GM19455 (cell line): ENCODE results near the gene B9D2.

Experiments used
- ATAC-seq: cut with Tn5 transposase; IDR thresholded peaks from one replicate; pipeline ENCODE4 v1.9.1; 2021; ENCODE audit not compliant: unreplicated experiment

Gene B9D2

DNA sequence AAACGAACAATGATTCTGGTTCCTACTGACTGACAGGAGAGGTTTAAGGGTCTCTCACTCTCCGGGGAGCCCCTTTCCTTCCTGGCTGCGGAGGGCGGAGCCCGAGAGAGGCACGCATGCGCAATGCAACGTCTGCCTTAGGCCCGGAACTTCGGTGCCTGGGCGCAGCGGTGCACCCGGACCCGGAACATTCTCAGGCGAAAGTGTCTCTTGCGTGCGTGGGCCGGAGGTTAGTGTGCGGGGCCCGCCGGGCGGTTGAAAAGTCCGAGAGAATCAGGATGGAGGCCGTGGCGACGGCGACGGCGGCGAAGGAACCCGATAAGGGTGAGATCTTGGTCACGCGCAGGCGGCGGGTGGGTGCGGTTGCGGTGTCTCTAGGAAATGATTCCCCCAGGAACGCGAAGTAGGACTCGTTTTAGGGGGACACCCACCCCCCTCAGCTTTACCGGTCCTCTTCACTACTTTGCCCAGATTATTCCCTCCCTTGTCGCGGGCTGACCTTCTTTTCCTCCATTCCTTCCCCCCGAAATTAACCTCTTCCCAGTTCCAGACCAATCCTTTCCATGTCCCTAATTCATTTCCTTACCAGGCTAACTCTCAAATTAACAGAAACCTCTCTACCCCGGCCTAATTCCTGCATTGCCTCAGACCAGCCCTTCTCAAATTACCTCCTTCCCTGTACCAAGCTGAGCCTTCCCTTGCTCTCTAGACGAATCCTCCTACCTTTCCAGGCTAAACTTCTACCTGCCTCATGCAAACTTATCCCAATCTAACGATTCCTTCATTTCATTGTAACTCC is 53.7 kb downstream of the B9D2 start, which contains the start of gene CCDC97:
CCDC97 (plus strand) TSS at position 140 of the 799 bp plus-strand sequence; CDS start at position 279, 139 bp downstream.
- ATAC-seq: peak; percentile 64

DNA sequence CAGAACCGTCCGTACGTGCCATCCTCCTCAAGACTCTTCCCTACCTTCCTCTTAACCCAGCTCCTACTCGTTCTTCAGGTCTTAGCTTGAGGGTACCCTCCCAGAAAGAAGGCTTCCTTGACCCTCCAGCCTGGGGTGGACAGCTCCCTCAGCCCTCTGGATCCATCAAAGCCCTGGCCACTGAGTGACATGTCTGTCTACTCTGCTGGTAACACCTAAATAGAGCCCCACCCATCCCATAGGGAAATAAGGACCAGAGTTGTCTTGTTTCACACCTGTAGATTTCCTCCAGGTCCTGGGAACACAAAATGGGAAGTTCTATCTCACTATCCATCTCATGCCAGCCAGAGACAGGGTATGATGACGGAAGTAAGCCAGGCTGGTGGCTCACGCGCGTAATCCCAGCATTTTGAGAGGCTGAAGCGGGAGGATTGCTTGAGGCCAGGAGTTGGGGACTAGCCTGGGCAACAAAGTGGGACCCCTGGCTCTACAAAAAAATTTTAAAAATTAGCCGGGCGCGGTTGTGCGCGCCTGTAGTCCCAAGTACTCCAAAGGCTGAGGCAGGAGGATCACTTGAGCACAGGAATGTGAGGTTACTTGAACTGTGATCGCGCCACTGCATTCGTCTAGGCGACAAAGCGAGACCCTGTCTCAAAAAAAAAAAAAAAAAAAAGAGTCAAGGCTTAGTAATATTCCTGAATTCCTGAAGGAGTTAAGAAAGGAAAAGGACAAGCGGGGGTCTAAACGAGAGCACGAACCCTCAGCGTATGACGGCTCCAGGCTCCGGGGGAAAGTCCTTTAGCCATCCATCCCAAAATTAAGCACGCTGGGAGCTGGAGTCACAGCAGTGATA is 54.5 kb downstream of the B9D2 start:
- no peak for ATAC-seq

- ATAC-seq: peak; percentile 50
Measured at GRCh38 chr19:41308450-41309179, 55.3 kb downstream of the B9D2 start.

DNA sequence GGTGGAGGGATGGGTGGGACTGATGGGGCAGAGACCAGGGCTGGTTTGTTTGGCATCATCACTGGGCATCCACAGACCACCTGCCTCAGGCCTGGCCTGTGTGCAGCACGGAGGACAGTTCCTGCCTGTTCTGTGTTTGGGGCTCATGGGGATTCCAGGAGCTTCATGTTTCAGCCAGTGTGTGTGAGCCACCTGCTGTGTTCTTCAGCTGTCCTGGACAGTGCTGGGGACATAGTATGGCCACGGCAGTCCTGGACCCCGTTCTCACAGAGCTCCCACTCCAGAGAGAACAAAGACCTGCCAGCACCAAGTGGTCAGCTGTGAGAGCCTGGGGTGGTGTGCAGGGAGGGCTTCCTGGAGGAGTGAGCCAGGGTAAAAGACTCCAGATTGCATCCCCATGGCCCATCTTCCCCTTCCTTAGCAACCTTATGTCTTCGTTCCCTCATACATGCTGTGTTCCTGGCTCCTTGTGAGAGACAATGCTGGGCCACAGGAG is 55.9 kb downstream of the B9D2 start:
- ATAC-seq: no peak

GRCh38 chr19:41307090-41307875 is 56.7 kb downstream of the B9D2 start:
- ATAC-seq: no peak

DNA sequence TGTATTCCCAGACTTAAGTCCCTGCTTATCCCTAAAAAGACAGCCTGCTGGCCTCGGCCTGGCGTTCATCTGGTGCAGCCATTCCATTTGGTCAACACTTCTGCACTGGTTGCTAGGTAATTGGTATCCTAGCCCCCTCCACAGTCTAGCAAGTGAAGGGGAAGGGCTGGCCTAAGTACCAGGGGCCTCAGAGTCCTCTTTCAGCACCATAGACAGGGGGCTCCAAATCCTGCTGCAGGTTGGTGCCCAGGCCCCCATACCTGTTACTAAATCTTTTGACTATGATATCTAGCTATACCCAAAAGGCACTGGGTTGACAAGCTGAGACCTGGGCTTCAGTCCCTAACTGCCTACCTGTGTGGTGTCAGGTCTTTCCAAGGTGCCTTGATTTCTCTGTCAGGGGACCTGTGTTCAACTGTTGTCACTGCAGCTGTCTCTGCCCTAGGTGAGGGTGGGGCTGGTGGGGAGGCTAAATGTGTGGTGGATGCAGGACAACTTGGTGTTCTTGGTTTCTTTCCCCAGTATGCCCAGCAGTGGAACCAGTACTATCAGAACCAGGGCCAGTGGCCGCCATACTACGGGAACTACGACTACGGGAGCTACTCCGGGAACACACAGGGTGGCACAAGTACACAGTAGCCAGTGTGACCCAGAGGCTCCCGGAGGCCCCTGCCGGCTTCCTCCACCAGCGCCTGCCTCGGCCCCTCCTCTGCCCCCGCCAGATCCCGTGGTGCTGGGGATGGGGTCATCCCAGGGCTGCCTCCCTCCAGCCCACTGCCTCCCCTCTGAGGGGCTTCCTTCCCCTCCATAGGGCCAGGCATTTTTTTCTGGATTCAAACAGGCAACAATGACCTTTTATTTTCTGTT is 57.8 kb downstream of the B9D2 start:
- ATAC-seq: no peak

DNA sequence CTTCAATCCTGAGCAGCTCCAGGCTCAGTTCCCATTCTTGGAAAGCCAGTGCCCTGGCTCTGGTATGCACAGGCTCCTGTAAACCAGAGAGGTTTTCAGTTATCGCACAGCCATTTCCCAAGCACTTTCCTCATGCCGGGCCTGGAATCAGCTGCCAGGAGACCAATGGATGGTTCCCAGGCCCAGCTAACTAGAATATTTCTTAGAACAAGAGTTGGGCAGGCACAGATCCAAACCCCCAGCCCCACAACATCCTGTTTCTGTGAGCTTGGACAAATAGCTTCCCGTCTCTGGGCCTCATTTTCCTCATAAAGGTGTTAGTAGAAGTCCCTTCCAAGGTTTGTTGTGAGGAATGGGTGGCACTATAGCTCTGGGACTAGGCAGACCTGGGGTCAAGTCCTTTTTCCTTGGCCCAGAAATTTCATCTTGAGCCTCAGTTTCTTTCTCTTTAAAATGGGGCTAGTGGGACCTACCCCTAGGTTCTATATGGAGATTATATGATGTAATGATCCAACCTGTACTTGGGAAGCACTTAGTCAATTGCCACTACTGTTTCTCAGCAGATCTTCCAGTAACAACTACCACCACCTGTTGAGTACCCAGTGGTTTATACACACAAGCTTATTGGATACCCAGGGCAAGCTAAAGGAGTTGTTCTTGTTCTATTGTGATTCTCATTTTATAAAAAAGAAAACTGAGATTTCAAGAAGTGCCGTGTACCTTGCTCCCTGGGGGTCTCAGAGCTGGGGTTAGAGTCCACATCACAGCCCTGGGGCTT is 59.1 kb downstream of the B9D2 start:
- no peak for ATAC-seq
